Measurements from ENCODE around the gene ABCC1.
"Not testable (repeated sequence)": the region's sequence is repeated elsewhere in the genome, so short reads cannot be mapped to it uniquely, and the experiment has no call there.

ABCC1 gene

DNA sequence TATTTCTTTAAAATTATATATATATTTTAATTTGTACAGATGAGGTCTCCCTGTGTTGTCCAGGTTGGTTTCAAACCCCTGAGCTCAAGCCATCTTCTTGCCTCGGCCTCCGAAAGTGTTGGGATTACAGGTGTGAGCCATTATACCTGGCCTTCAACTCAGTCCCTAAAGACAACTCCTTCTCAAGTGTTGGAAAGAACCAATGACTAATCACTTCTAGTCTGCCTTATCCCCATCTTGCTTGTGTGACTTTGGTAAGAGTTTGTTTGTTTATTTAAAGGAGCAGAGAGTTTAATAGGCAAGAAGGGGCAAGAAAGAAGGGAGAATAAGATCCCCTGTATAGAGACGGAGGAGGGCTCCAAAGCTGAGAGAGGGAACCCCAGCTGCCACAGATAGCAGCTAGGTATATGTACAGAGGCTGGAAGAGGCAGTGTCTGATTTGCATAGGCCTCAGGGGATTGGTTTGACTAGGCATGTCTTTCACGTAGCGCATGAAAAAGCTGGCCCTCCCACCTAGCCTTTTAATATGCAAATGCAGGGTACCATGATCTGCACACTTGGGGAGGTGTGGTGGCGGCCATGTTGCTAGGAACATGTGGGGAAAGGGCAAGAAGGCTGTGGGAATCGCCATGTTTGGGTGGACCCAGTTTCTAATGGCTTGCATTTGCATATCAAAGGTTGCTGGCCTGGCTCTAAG is 21.5 kb downstream of the ABCC1 start:
- DNase-seq, result no peak

DNA sequence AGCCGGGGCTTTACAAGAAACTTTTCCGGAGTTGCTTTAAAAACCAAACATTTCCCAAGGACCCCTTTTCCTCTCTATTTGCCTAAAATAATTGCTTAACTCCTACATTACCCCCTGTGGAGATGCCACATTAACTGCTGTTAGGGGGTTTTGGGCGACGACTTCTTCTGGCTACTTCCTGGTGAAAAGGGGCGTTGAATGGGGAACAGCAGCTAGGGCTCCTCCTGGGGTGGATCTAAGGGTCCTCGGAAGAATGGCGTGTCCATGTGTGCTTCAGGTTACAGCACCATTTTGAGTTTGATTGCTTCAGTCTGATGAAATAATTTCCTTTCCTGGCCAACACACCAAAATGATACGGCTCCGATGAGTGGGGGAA is 22.0 kb downstream of the ABCC1 start:
- DNase-seq, result no peak

- DNase-seq, result no peak
Measured at GRCh38 chr16:15972046-15972868, 22.8 kb downstream of the ABCC1 start.

DNA sequence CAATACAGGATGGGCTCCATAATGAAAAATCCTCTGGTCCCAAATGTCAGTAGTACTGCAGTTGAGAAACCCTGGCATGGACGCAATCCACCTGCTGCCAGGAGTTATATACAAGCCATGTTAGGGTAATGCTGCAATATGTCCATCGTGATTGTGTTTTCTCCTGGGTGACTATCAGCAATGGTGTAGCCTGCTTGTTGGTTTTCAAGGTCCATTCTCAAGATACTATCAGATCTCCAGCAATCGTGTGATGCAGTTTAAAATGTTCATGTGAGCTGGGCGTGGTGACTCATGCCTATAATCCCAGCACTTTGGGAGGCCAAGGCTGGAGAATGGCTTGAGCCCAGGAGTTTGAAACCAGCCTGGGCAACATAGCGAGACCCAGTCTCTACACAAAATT is 24.0 kb downstream of the ABCC1 start:
- no peak for DNase-seq

DNA sequence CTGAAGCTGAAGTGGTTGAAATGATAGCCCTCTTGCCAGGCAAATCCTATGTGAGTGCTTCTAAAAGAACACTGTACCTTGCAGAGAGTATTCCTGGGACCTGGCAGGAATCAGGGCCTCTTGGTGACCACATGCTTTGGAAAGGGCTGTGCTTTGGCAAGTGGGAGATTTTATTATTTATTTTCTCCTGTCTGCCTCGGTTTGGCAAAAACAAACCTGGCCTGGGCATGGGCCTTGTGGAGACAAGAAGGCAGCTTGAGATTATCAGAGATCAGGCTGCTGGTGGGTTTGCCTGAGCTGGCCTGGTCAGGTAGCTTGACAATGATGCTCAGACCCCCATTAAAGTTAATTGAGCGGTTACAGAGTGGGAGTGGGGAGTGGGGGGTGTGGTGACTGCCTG is 24.6 kb downstream of the ABCC1 start:
- DNase-seq, result no peak

DNA sequence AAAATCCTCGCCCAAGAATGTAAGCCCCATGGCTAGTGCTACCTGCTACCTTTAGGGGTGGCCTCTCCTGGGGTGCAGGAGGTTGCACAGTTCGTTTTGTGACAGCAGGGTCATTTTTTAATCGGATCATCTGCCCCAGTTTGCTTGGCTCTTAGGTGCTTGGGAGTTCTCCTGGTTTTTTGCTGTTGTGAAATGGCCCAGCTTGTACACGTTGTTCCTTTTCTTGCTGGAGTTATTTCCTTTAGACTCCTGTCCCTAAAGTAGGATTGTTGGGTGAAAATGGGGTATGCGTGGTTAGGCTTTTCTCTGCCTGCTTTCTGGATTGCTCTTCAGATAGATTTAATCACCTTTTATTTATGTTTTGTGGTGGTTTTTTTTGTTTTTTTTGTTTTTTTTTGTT is 25.8 kb downstream of the ABCC1 start:
- no peak for DNase-seq

DNA sequence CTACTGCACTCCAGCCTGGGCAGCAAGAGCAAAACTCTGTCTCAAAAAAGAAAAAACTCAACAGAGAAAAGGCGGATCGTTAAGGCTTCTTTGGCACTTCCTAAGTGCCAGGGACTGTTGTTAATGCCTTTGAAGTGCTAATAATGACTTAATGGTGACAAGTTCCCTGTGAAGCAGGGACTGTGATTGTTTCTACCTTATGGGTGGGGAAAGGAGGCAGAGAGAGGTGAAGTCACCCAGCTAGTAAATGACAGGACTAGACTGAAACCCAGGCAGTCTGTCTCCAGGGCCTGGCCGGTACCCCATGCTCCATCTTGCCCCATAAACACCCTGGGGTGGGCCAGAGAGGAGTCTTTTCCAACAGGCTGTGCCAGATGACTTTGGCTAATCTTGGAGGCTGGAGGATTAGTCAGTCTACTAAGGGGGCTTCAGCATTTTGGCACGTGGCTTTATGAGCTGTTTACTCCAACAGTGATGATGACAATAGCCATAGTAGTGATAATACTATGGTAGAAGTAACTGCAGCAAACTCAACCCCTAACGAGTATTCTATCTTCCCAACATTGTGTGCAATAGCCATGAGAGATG is 26.9 kb downstream of the ABCC1 start:
- DNase-seq, result no peak

GRCh38 chr16:15976929-15977637 is 27.7 kb downstream of the ABCC1 start:
- no peak for DNase-seq

DNA sequence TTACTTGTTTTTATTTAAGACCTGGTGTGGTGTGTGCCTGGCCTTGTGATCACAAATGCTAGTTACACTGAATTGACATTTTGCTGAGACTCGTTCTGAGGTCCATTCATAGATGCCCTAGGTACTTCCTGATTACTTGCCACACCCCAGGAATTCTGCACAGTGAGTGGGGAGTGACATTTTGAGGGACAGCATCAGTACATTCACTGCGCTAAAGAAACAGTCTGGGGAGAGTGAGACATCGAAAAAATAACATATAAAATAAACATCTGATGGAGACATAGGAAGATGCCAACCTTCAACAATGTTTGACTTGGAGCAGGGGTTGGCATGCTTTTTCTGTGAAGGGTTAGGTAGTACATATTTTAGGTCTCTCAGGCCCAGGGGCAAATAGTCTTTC is 30.4 kb downstream of the ABCC1 start:
- no peak for DNase-seq

DNA sequence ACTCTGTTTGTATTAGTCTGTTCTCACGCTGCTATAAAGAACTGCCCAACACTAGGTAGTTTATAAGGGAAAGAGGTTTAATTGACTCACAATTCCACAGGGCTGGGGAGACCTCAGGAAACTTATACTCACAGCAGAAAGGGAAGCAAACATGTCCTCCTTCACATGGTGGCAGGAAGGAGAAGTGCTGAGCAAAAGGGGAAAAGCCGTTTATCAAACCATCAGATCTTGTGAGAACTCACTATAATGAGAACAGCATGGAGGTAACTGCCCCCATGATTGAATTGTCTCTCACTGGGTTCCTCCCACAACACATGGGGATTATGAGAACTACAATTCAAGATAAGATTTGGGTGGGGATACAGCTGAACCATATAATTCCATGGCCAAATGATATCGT is 30.9 kb downstream of the ABCC1 start:
- DNase-seq, result no peak

GRCh38 chr16:15981382-15981781 is 32.0 kb downstream of the ABCC1 start:
- no peak for DNase-seq

GRCh38 chr16:15982194-15982915 is 32.9 kb downstream of the ABCC1 start:
- DNase-seq, result not testable (repeated sequence)

DNA sequence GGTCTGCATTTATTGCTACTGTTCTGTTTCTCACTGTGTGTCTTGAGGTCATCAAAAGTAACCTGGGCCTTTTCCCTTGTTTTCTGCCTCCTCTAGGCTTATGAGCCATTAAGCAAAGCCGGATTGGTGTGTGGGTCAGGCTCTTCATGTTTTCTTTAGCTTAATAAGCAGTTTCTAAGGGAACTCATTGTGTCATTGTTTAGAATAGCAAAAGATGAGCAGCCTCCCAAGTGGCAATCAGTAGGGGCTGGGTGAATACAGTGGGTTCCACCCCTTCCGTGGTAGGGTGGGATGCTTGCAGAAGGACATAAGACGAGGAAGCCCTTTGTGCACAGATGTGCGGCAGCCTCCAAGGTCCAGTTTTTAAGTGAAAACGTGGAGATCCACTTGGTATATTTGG is 34.5 kb downstream of the ABCC1 start:
- DNase-seq, result no peak

DNA sequence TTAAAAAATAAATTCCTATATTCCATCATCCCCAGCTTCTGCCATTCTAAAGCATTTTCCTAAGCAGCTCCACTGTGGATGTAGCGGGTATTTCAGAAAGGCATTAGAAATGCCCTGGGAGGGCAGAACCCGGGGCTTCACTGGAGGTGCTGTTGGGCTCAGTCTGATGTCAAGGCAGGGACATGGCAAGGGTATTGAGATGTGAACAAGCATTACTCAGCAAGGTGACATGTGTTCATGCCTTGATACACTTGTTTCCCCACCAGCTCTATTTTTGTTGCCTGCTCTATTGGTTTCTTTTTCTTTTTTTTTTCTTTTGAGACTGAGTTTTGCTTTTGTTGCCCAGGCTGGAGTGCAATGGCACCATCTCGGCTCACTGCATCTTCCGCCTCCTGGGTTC is 35.7 kb downstream of the ABCC1 start:
- no peak for DNase-seq

DNA sequence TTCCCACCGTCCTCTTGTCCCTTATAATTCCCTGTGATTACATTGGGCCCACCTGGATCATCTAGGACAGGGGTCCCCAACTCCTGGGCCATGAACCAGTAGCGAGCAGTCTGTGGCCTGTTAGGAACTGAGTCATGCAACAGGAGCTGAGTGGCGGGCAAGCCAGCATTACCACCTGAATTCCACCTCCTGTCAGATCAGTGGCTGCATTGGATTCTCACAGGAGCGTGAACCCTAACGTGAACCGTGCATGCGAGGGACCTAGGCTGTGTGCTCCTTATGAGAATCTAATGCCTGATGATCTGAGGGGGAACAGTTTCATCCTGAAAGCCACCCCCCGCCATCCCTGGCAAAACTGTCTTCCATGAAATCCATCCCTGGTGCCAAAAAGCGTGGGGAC is 36.8 kb downstream of the ABCC1 start:
- DNase-seq, result no peak

- DNase-seq, result no peak
Measured at GRCh38 chr16:15988268-15989013, 39.0 kb downstream of the ABCC1 start.

DNA sequence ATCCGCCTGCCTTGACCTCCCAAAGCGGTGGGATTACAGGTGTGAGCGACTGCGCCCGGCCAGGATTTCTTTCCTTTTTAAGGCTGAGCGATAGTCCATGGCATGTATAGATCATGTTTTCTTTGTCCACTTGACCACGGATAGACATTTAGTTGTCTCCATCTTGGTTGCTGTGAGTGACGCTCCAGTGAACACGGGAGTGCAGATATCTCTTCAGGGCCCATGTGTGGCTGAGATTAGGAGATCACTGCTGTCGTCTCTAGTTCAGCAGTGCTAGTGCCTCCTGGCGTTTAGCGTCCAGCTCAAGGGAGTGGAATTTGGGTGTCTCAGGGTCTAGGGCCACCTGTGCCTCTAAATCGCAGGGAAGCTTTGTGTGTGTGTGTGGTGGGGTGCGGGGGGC is 41.5 kb downstream of the ABCC1 start:
- no peak for DNase-seq

DNA sequence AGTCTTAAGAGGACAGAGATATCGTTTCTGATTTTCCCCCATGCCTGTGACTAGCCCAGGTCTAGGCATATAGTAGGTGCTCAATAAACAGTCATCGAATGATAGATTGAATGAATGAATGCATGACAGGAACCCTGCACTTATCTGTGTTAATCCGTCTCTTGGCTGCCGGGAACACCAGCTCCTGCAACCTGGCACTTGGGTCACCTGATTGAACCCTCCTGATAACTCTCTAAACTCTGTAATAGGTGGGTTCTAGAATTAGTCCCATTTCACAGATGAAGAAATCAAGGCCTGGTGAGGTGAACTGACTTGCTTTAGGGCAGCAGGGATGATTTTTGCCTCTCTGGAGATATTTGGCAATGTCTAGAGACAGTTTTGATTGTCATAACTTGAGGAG is 43.7 kb downstream of the ABCC1 start:
- DNase-seq, result no peak

DNA sequence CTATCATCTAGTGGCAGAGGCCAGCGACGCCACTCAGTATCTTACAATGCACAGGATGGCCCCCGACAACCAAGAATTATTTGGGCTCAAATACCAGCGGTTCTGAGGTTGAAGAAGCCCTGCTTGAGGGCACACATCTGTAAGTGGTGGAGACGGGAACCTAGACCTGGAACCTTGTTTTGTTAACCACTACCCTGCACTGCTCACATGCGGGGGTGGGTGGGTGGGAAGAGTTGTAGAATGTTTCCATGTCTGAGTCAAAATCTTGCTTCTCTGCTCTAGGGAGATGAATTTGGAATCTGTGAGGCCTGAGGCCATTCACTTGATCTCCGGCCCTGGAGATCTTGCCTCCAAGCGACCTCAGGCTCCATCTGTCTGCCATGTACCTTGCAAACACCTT is 44.1 kb downstream of the ABCC1 start:
- DNase-seq, result no peak

DNA sequence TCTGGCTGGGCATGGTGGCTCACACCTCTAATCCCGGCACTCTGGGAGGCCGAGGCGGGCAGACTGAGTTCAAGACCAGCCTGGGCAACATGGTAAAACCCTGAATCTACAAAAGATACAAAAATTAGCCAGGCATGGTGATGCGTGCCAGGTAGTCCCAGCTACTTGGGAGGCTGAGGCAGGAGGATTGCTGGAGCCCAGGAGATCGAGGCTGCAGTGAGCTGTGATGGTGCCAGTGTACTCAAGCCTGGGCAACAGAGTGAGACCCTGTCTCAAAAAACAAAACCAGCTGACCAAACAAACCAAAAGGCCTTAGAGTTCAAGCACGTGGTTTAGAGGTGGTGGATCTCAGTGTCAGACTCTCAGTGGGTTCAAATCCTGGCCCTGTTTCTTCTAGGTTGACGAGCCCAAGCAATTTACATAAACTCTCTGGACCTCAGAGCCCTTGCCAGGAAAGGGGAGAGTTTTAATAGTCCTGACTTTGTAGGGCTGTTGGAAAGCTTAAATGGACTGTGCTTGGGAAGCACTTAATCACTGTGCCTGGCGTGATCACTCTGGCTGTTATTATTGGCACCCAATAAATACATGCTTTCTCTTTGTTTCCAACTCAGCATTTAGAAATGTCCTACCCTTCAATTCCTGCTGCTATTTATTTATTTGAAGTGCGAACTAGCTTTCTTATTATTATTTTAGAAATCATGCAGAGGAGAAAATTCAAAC is 44.7 kb downstream of the ABCC1 start:
- DNase-seq, result no peak

DNA sequence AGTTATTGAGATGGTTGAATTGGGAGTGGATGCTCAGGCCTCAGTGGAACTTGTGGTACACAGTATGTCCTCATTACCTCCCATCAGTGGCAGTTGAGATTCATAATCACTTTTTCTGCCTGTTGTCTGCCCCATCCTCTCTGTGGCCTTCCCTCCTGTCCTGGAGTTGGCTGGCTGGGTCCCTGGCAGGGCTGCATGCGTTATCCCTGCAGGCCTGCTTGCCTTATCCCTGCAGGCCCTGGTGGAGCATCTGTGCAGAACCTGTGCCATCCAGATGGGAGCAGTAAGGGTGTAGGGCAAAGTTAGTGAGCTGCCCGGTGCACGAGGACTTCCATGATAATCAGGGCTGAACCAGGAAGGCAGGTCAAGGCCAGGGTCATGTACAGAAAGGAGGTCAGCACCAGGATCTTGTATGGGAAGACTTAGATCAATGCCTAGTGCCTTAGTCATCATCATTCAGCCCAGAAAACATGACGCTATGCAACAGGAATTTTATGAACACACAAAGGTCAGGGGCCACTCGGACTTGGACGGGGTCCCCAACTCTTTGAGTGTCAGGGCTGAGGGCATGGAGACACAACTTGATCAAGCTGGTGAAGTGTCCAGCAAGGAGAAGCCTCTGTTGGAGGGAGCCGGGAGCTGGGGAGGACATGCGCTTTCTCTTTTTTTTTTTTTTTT is 47.2 kb downstream of the ABCC1 start:
- no peak for DNase-seq
